NCI-H1105 (cell line): Measurements from ENCODE around the gene LSP1.
A peak's percentile ranks its signal among the peaks of the same experiment; 100 is the strongest.

ENCODE experiments used
- DNase-seq: peaks from one replicate; lab custom pipeline; 2025; lab: John Stamatoyannopoulos, UW

The LSP1 gene

GRCh38 chr11:1837171-1838076 lies 15.5 kb upstream of the LSP1 start:
- peak; percentile 44 for DNase-seq

- no peak for DNase-seq
Measured at GRCh38 chr11:1838077-1838425, 14.8 kb upstream of the LSP1 start.

- no peak for DNase-seq
Measured at GRCh38 chr11:1838426-1839144, 14.3 kb upstream of the LSP1 start, which contains the start of gene TNNI2. Gene TNNI2, plus strand, starts transcription at chr11:1838981. Its CDS starts 716 bp downstream, at chr11:1839697.

GRCh38 chr11:1839204-1839923 lies 13.5 kb upstream of the LSP1 start:
- no peak for DNase-seq

- DNase-seq: no peak
Measured at GRCh38 chr11:1839924-1840779, 12.7 kb upstream of the LSP1 start.

- DNase-seq: no peak
Measured at GRCh38 chr11:1840780-1841480, 12.0 kb upstream of the LSP1 start.

GRCh38 chr11:1841511-1842148 lies 11.3 kb upstream of the LSP1 start:
- no peak for DNase-seq

- DNase-seq: no peak
Measured at GRCh38 chr11:1842149-1843097, 10.5 kb upstream of the LSP1 start.

- no peak for DNase-seq
Measured at GRCh38 chr11:1843098-1843473, 9.8 kb upstream of the LSP1 start.

- DNase-seq: no peak
Measured at GRCh38 chr11:1843796-1844195, 9.1 kb upstream of the LSP1 start.

GRCh38 chr11:1844221-1845094 lies 8.4 kb upstream of the LSP1 start:
- DNase-seq: no peak

GRCh38 chr11:1845095-1845429 lies 7.8 kb upstream of the LSP1 start:
- no peak for DNase-seq

GRCh38 chr11:1845561-1846452 lies 7.1 kb upstream of the LSP1 start:
- DNase-seq: no peak

GRCh38 chr11:1846453-1846932 lies 6.4 kb upstream of the LSP1 start:
- no peak for DNase-seq

- DNase-seq: no peak
Measured at GRCh38 chr11:1847006-1847735, 5.7 kb upstream of the LSP1 start.

GRCh38 chr11:1847926-1848639 lies 4.8 kb upstream of the LSP1 start:
- no peak for DNase-seq
